GM06990 (cell line): Measurements from ENCODE around the gene ATXN7L1.

ENCODE experiments used
- DNase-seq: peaks from one replicate; pipeline ENCODE4 v3.0.0-alpha.2; 2011; ENCODE audit not compliant: insufficient read length; ENCODE audit errors: extremely low read depth
- H3K27me3 ChIP-seq: replicated peaks from 2 replicates; pipeline ENCODE4 v1.6.0; 2011; ENCODE audit warnings: low read length; ENCODE audit not compliant: control insufficient read depth, insufficient read depth
- H3K36me3 ChIP-seq: 2 replicates; pipeline ENCODE4 v1.5.1; 2011; ENCODE audit warnings: low read length; ENCODE audit not compliant: control insufficient read depth, insufficient read depth
- H3K4me3 ChIP-seq: replicated peaks from 2 replicates; pipeline ENCODE4 v1.5.1; 2011; ENCODE audit warnings: low read depth, mild to moderate bottlenecking, control low read depth, low read length
- TF ChIP-seq, protein P1 (sequence below): IDR thresholded peaks from 2 replicates; pipeline ENCODE4 v1.5.1; 2011; ENCODE audit warnings: low read length, control low read depth, mild to moderate bottlenecking, inconsistent platforms; ENCODE audit not compliant: insufficient read depth, poor library complexity, severe bottlenecking

Gene ATXN7L1

DNA sequence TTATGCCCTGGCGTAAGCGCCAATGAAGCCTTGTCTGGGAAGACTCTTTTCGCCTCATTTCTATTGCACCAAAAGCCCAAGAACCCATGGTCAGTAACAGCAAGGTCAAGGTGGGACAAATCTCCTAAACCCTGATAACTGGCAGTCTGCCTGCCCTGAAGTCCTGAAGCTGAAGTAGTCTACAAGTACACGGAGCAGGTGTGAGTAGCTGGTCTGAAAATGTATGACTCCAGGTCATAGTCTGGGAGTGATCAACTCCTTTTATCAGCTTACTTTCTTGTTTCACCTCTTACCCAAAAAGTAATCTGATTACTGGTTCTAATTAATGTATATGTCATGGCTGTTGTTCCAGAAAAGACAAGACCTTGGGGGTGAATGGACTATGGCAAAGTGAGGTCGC lies 187.8 kb downstream of the ATXN7L1 start:
- Histone ChIP-seq H3K36me3 (no peaks in the 10 kb centered on the region), H3K27me3 (no peaks in the 10 kb centered on the region), H3K4me3 (no peak overlapping the region)
- TF ChIP-seq, protein P1, sequence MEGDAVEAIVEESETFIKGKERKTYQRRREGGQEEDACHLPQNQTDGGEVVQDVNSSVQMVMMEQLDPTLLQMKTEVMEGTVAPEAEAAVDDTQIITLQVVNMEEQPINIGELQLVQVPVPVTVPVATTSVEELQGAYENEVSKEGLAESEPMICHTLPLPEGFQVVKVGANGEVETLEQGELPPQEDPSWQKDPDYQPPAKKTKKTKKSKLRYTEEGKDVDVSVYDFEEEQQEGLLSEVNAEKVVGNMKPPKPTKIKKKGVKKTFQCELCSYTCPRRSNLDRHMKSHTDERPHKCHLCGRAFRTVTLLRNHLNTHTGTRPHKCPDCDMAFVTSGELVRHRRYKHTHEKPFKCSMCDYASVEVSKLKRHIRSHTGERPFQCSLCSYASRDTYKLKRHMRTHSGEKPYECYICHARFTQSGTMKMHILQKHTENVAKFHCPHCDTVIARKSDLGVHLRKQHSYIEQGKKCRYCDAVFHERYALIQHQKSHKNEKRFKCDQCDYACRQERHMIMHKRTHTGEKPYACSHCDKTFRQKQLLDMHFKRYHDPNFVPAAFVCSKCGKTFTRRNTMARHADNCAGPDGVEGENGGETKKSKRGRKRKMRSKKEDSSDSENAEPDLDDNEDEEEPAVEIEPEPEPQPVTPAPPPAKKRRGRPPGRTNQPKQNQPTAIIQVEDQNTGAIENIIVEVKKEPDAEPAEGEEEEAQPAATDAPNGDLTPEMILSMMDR, result no peak
- DNase-seq, result no peak

- no peak for DNase-seq
- no peaks in the 10 kb centered on the region for H3K27me3 ChIP-seq
- TF ChIP-seq, protein P1, result no peak
- no peak overlapping the region for H3K4me3 ChIP-seq
- H3K36me3 ChIP-seq, result no peaks in the 10 kb centered on the region
Observed at GRCh38 chr7:105685161-105685560, 191.2 kb downstream of the ATXN7L1 start.

- Histone ChIP-seq H3K36me3 (no peaks in the 10 kb centered on the region), H3K27me3 (no peaks in the 10 kb centered on the region), H3K4me3 (no peak overlapping the region)
- TF ChIP-seq, protein P1, result no peak
- no peak for DNase-seq
Observed at GRCh38 chr7:105682341-105683060, 193.9 kb downstream of the ATXN7L1 start.

GRCh38 chr7:105680505-105681187 lies 195.8 kb downstream of the ATXN7L1 start:
- H3K4me3 ChIP-seq, result no peak overlapping the region
- DNase-seq, result no peak
- TF ChIP-seq, protein P1, result no peak
- H3K36me3 ChIP-seq, result no peaks in the 10 kb centered on the region
- H3K27me3 ChIP-seq, result no peaks in the 10 kb centered on the region

- TF ChIP-seq, protein P1, result no peak
- Histone ChIP-seq H3K36me3 (no peaks in the 10 kb centered on the region), H3K27me3 (no peaks in the 10 kb centered on the region), H3K4me3 (peak overlapping the region; percentile 56)
- peak; percentile 56 for DNase-seq
Observed at GRCh38 chr7:105678811-105679495, 197.4 kb downstream of the ATXN7L1 start.
